Stimulated activated CD4-positive, alpha-beta T cell treated with anti-CD3 and anti-CD28 coated beads, TNF-alpha, amount 100 ng/mL, for 4 hours (primary cell): Measurements from ENCODE around the gene PTPN6.

Source experiments
- DNase-seq, 3 experiments: peaks; one replicate each; pipeline ENCODE4 v3.0.0-alpha.2; 2020; ENCODE audit warnings: low read depth in 3 of 3

PTPN6 gene

GRCh38 chr12:7009512-7009911, 58.4 kb downstream of the PTPN6 start:
- no peak for DNase-seq
